Left ventricle myocardium inferior (tissue), 1 donor: ENCODE measurements around the gene MAT1A. TPM values are rescaled to one million over a fixed set of nuclear protein-coding genes. Genes with fewer than 3 reads are reported as not detected.
"Not testable (repeated sequence)": the region's sequence is repeated elsewhere in the genome, so short reads cannot be mapped to it uniquely, and the experiment has no call there.

ENCODE experiments used
- DNase-seq: peaks from one replicate; pipeline ENCODE4 v3.0.0-alpha.2; 2020
- H3K27ac ChIP-seq: fragments of 200-600 bp; replicated peaks from 2 replicates; pipeline ENCODE4 v1.8.0; 2021
- H3K27me3 ChIP-seq: fragments of 200-600 bp; 2 replicates; pipeline ENCODE4 v1.8.0; 2021; ENCODE audit warnings: low read depth
- H3K36me3 ChIP-seq: fragments of 200-600 bp; 2 replicates; pipeline ENCODE4 v1.8.0; 2021
- H3K4me1 ChIP-seq: fragments of 200-600 bp; 2 replicates; pipeline ENCODE4 v1.8.0; 2021
- H3K4me3 ChIP-seq: fragments of 200-600 bp; 2 replicates; pipeline ENCODE4 v1.8.0; 2021; ENCODE audit warnings: mild to moderate bottlenecking, moderate library complexity
- H3K9me3 ChIP-seq: fragments of 200-600 bp; replicated peaks from 2 replicates; pipeline ENCODE4 v1.8.0; 2021
- intact Hi-C: fragments of 100-400 bp; cut with micrococcal nuclease; formaldehyde crosslinking; loops from one replicate; pipeline ENCODE4 v1.11.0; 2022
- total RNA-seq: library from RNA; stranded (reverse); fragmentation: NEBNext Ultra II Directional; extraction: Animal tissue kit (Norgen Biotek cat#: 25700); gene quantifications from one replicate; pipeline ENCODE4 v1.2.1, GENCODE V29; 2021
- TF ChIP-seq, protein P1 (sequence below): fragments of 200-600 bp; IDR thresholded peaks from 2 replicates; pipeline ENCODE4 v1.8.0; 2021; ENCODE audit warnings: antibody characterized with exemption, mild to moderate bottlenecking, borderline replicate concordance
- donor health status: DM: no; HTN: yes; CAD: no; lungs with severe emphysema.

Gene MAT1A
- total RNA-seq, 1 donor from 2014 or later = not detected

DNA sequence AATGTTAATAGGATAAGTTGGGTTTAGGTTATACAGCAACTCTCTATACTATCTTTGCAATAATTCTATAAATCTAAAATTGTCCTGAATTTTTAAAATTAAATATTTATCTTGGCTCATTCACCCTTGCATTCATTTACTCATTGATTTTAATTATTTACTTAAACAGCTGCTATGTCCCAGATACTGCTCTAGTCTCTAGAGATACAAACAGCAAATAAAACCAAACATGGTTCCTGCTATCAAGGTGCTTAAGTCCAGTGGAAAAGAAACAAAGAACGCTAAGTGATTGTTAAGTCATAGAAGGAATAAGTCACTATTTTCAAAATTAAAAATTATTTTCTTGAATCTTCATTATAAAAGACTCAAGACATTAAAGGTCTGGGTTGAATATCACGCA is 29.9 kb upstream of the MAT1A start:
- no peak overlapping the region for H3K4me3 ChIP-seq

DNA sequence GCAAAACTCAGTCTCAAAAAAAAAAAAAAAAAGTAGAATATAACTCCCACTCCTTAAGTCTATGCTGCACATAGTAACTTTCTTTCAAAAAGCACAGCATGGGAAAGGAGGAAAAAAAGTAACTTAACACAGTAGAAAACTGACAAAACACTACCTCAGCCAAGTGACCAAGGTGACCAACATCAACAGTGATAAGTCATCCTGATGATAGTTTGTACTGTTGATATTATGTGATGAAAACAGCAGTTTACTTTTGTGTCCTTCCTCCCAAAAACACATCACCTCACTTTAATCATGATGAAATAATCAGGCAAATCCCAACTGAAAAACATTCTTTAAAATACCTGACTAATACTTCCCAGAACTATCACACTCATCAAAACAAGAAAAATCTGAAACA is 29.3 kb upstream of the MAT1A start:
- intact Hi-C loops = no loop called here
- DNase-seq = no peak
- TF ChIP-seq, protein P1, sequence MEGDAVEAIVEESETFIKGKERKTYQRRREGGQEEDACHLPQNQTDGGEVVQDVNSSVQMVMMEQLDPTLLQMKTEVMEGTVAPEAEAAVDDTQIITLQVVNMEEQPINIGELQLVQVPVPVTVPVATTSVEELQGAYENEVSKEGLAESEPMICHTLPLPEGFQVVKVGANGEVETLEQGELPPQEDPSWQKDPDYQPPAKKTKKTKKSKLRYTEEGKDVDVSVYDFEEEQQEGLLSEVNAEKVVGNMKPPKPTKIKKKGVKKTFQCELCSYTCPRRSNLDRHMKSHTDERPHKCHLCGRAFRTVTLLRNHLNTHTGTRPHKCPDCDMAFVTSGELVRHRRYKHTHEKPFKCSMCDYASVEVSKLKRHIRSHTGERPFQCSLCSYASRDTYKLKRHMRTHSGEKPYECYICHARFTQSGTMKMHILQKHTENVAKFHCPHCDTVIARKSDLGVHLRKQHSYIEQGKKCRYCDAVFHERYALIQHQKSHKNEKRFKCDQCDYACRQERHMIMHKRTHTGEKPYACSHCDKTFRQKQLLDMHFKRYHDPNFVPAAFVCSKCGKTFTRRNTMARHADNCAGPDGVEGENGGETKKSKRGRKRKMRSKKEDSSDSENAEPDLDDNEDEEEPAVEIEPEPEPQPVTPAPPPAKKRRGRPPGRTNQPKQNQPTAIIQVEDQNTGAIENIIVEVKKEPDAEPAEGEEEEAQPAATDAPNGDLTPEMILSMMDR = no peak
- Histone ChIP-seq H3K36me3 (no peaks in the 10 kb centered on the region), H3K27ac (no peak overlapping the region), H3K27me3 (peaks cover 9% of the 10 kb centered on the region), H3K4me1 (no peaks in the 10 kb centered on the region), H3K4me3 (no peak overlapping the region), H3K9me3 (no peaks in the 10 kb centered on the region)

More for the DNA sequence above, 29.9 kb upstream of the MAT1A start:
- intact Hi-C loops = no loop called here
- no peaks in the 10 kb centered on the region for H3K9me3 ChIP-seq
- TF ChIP-seq, protein P1 = no peak
- no peak overlapping the region for H3K27ac ChIP-seq
- H3K36me3 ChIP-seq = no peaks in the 10 kb centered on the region
- no peaks in the 10 kb centered on the region for H3K4me1 ChIP-seq
- peaks cover 9% of the 10 kb centered on the region for H3K27me3 ChIP-seq
- DNase-seq = no peak

DNA sequence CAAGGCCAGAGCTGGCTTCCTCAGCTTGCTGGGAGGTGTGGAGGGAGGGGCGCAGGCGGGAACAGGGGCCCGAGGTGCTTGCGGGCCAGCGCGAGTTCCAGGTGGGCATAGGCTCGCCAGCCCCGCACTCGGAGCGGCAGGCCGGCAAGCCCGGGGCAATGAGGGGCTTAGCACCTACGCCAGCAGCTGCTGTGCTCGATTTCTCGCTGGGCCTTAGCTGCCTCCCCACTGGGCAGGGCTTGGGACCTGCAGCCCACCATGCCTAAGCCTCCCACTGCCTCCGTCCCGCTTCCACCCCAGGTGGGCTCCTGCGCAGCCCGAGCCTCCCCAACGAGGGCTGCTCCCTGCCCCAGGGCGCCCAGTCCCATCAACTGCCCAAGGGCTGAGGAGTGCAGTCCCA is 25.9 kb upstream of the MAT1A start:
- Histone ChIP-seq H3K4me3 (no peak overlapping the region), H3K9me3 (peaks cover 15% of the 10 kb centered on the region), H3K36me3 (no peaks in the 10 kb centered on the region), H3K27me3 (no peaks in the 10 kb centered on the region), H3K27ac (no peak overlapping the region), H3K4me1 (no peaks in the 10 kb centered on the region)
- TF ChIP-seq, protein P1 = no peak
- no peak for DNase-seq
- intact Hi-C loops = no loop called here

- intact Hi-C loops = no loop called here
- Histone ChIP-seq H3K36me3 (no peaks in the 10 kb centered on the region), H3K4me1 (no peaks in the 10 kb centered on the region), H3K27me3 (no peaks in the 10 kb centered on the region), H3K9me3 (peaks cover 21% of the 10 kb centered on the region), H3K27ac (no peak overlapping the region), H3K4me3 (no peak overlapping the region)
- DNase-seq = no peak
- TF ChIP-seq, protein P1 = no peak
These were observed 24.1 kb upstream of the MAT1A start for GRCh38 chr10:80313523-80313922.

GRCh38 chr10:80305989-80306388 is 16.5 kb upstream of the MAT1A start:
- H3K4me3 ChIP-seq, DNase-seq, intact Hi-C loops, H3K4me1 ChIP-seq, H3K27me3 ChIP-seq, H3K36me3 ChIP-seq, H3K27ac ChIP-seq: not testable (repeated sequence)
- peaks cover 41% of the 10 kb centered on the region for H3K9me3 ChIP-seq

GRCh38 chr10:80296942-80297341 is 7.5 kb upstream of the MAT1A start:
- Histone ChIP-seq H3K4me1 (no peaks in the 10 kb centered on the region), H3K27ac (no peak overlapping the region), H3K36me3 (no peaks in the 10 kb centered on the region), H3K4me3 (no peak overlapping the region), H3K27me3 (peaks cover 18% of the 10 kb centered on the region), H3K9me3 (peaks cover 51% of the 10 kb centered on the region)
- TF ChIP-seq, protein P1 = no peak
- intact Hi-C loops = no loop called here
- no peak for DNase-seq
